NT2/D1 (cell line): ENCODE measurements around the gene USF3.

Experiments
- SUZ12 ChIP-seq: IDR thresholded peaks from 2 replicates; pipeline ENCODE4 v1.6.1; 2011; ENCODE audit not compliant: insufficient read length, insufficient read depth; ENCODE audit errors: extremely low read depth
- YY1 ChIP-seq: IDR thresholded peaks from 2 replicates; pipeline ENCODE4 v1.6.1; 2011; ENCODE audit not compliant: insufficient read length, insufficient read depth

GRCh38 chr3:113659996-113660395 lies 36.4 kb downstream of the USF3 start:
- TF ChIP-seq YY1 = no peak
- no peak for TF ChIP-seq SUZ12
